GM12801 (cell line): ENCODE data around the gene LRRC2.

Source experiments
- TF ChIP-seq, protein P1 (sequence below): IDR thresholded peaks from one replicate; pipeline ENCODE4 v1.5.1; 2011; ENCODE audit warnings: control low read depth; ENCODE audit not compliant: insufficient read length; ENCODE audit errors: extremely low read depth

The LRRC2 gene

DNA sequence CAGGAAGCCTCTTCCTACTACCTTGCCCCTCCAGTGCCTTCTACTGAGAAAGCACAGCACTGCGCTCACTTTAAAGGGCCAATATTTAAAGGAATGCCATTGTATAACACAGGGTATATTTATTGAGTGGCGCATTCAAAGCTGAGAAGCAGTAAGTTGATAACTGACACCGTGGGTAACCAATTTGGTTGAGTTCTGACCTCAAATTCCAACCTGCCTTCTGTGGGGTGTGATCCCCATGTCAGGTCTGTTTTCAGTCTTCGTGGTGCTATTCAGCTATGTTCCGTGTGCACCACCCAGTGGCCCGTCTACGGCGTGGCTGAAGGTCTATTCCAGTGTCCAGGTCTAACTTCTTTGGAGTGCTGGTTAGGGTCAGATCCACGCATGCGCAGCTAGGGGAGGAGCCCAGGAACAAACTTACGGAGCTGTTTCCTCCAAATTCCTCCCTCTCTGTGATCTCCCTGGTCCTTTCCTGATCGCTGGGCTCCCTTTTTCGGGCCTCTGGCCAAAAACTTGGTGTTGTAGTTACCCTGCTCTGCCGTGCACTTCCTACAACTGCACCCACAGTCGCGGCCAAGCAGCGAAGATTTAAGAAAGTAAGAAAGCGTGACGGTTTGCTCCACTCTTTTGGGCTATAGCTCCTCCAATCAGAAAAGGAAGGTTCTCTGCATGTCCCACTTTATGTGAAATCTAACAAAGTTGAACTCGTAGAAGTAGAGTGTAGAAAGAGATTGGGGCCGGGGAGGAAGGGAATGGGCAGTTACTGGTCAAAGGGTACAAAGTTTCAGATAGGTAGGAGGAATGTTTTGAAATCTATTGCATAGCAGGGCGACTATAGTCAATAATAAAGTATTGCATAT is 7.7 kb downstream of the LRRC2 start:
- TF ChIP-seq, protein P1, sequence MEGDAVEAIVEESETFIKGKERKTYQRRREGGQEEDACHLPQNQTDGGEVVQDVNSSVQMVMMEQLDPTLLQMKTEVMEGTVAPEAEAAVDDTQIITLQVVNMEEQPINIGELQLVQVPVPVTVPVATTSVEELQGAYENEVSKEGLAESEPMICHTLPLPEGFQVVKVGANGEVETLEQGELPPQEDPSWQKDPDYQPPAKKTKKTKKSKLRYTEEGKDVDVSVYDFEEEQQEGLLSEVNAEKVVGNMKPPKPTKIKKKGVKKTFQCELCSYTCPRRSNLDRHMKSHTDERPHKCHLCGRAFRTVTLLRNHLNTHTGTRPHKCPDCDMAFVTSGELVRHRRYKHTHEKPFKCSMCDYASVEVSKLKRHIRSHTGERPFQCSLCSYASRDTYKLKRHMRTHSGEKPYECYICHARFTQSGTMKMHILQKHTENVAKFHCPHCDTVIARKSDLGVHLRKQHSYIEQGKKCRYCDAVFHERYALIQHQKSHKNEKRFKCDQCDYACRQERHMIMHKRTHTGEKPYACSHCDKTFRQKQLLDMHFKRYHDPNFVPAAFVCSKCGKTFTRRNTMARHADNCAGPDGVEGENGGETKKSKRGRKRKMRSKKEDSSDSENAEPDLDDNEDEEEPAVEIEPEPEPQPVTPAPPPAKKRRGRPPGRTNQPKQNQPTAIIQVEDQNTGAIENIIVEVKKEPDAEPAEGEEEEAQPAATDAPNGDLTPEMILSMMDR: peak; percentile 5

DNA sequence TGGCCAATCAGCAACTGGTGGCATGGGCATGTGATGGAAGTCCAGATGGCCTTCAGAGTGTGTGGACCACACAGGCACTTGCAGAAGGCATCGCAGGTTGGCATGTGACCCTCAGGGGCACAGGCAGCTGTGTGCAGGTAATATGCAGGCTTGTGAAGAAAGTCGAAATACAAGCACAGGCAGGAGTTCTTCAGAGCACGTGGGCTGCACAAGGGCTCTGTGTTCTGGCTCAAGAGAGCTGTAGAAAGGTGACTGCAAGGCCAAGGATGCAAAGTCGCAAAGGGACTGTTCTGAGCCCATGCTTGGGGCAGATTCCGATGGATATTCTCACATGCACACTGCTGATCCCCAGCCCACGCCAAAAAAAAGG is 8.3 kb downstream of the LRRC2 start:
- TF ChIP-seq, protein P1: no peak

DNA sequence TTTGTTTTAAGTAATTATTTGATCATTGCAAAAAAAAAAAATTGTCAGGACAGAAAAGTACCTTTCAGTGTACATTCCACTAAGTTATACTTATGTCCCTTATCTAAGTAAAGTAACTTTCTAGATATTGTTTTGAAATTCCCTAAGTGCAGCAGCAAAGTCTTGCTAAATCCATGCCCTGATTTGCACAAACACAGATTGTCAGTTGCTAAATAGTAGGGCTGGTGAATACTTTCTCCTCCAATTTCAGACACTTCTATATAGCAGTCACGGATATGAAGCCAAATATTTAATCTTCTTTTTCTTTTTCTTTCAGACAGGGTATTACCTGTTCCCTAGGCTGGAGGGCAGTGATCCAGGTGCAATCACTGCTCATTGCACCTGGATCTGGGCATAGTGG is 12.9 kb downstream of the LRRC2 start:
- TF ChIP-seq, protein P1: no peak

DNA sequence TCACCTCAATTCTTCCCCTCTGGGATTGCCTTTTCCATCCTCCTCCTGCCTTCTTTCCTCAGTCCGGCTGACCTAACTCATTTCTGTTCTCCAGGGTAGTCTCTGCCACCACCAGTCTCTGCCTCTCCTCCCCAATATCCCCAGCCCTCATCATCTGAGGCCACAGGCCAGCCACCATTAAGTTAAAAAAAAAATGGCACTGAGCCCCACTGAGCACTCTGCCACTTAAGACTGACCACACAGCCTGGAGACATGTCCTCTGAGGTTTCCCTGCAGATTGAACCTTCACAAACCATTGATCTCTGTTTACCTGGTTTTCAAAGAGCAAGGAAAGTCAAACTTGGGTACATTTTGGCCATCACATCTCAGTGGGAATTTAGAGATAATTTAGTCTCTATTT is 13.6 kb downstream of the LRRC2 start:
- TF ChIP-seq, protein P1: no peak

DNA sequence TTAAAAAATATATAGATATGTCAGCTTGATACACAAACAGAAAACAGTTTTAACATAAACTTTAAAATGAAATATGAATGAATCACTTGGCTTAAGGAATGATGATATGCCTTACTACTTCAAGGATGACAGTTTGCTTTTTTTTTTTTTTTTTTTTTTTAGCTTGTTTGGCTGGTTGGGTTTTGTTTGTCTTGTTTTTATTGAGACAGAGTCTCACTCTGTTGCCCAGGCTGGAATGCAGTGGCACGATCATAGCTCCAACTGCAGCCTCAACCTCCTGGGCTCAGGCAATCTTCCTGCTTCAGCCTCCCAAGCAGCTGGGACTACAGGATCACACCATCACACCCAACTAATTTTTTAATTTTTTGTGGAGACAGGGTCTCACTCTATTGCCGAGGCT is 14.5 kb downstream of the LRRC2 start:
- TF ChIP-seq, protein P1: no peak

DNA sequence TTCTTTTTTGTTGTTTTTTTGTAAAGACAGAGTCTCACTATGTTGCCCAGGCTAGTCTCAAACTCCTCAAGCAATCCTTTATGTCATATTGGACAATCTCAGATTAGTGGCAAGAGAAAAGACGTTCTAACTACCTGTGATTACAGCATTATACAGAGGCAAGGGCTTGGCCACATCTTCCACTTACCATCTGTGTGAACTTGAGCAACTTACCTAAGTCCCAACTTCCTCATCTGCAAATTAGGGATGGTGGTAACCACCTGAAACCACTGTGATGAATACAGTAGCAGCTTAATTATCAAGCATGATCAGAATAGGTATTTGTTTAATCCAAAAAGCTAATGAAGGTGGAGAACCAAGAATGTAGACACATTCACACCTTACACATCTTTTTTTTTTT is 16.1 kb downstream of the LRRC2 start:
- TF ChIP-seq, protein P1: no peak

DNA sequence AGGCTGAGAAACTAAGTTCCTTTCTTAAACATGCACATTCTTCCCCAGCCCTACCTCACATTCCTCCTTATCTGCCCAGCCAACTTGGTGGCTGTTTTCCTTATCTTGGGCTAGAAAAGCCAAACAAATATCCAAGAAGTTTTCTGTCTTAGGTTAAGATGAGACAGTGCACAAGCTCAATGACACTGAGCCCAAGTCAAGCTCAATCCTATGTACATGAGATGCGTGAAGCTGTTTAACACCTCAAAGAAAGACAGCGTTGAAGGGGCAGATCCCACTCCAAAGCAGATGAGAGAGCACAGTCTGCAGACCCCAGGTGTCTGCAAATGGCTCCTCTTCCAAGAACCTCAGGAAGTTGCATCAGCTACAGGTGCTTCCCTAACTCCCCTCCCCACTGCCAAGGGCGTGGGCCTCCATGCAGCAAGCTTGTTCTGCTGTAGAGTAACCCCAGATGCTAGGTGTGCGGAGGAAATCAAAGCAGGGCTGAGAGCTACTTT is 16.6 kb downstream of the LRRC2 start:
- TF ChIP-seq, protein P1: no peak
